HepG2 (cell line): ENCODE data around the gene RGS10.

Source experiments
- CHD2 ChIP-seq: IDR thresholded peaks from 2 replicates; pipeline ENCODE4 v1.6.1; 2011; ENCODE audit warnings: low read depth, low read length, improper control_type of control experiment
- FOXA1 ChIP-seq, 2 experiments: fragments of 450-650 bp in 1 of 2; sonication (generic) in 1 of 2; formaldehyde crosslinking in 1 of 2; IDR thresholded peaks; 2 replicates each; pipeline versions ENCODE4 v1.4.0 to v1.6.1; 2016 to 2020; ENCODE audit warnings: missing genetic modification reagents in 1 of 2
- JUN ChIP-seq: sonication (generic); formaldehyde crosslinking; IDR thresholded peaks from 2 replicates; pipeline ENCODE4 v1.4.0; 2020; ENCODE audit warnings: mild to moderate bottlenecking, missing genetic modification reagents
- PHF20 ChIP-seq: sonication (generic); formaldehyde crosslinking; IDR thresholded peaks from 2 replicates; pipeline ENCODE4 v1.5.0; 2020; ENCODE audit warnings: mild to moderate bottlenecking, missing genetic modification reagents
- ZFX ChIP-seq: sonication (generic); formaldehyde crosslinking; IDR thresholded peaks from 2 replicates; pipeline ENCODE4 v1.4.0; 2020; ENCODE audit warnings: mild to moderate bottlenecking, low read depth, missing genetic modification reagents, moderate library complexity
- ZNF34 ChIP-seq: sonication (generic); formaldehyde crosslinking; IDR thresholded peaks from 2 replicates; pipeline ENCODE4 v1.4.0; 2020; ENCODE audit warnings: mild to moderate bottlenecking, missing genetic modification reagents, borderline replicate concordance
- TF ChIP-seq, protein P1 (sequence below): sonication (generic); formaldehyde crosslinking; IDR thresholded peaks from 2 replicates; pipeline ENCODE4 v1.4.0; 2020; ENCODE audit warnings: low read depth, mild to moderate bottlenecking, missing genetic modification reagents
- TF ChIP-seq, protein P2 (sequence below): fragments of 450-650 bp; IDR thresholded peaks from 2 replicates; pipeline ENCODE4 v1.6.1; 2017

DNA sequence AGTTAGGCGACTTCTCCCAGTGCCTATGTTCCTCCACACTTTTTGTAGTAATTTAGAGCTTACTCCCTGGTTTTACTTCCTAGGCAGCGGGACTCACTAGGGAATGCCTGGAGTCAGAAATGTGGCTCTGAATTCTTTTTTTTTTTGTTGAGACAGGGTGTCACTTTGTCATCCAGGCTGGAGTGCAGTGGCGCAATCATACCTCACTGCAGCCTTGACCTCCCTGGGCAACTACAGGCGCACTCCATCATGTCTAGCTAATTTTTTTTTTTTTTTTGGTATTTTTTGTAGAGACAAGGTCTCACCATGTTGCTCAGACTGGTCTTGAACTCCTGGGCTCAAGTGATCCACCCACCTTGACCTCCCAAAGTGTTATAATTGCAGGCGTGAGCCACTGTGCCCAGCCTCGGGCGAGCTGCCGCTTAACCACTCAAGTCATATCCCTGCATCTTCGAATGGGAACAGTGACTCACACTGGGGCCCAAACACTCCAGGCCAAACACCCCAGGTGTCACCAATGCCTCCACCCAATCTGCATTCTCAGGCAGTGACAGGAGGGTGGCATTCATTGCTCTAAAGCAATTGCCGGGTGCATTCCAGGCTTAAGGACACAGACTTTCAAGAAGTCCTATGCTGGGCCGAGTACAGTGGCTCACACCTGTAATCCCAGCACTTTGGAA is 19.6 kb downstream of the RGS10 start:
- TF ChIP-seq, protein P1, sequence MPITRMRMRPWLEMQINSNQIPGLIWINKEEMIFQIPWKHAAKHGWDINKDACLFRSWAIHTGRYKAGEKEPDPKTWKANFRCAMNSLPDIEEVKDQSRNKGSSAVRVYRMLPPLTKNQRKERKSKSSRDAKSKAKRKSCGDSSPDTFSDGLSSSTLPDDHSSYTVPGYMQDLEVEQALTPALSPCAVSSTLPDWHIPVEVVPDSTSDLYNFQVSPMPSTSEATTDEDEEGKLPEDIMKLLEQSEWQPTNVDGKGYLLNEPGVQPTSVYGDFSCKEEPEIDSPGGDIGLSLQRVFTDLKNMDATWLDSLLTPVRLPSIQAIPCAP, result no peak
- TF ChIP-seq PHF20 (CRISPR knock-in tag), result no peak
- no peak for TF ChIP-seq FOXA1 (IDR thresholded peaks at IDR 0.05)
- no peak for TF ChIP-seq FOXA1 (CRISPR knock-in tag; IDR thresholded peaks at IDR 0.05)
- TF ChIP-seq, protein P2, sequence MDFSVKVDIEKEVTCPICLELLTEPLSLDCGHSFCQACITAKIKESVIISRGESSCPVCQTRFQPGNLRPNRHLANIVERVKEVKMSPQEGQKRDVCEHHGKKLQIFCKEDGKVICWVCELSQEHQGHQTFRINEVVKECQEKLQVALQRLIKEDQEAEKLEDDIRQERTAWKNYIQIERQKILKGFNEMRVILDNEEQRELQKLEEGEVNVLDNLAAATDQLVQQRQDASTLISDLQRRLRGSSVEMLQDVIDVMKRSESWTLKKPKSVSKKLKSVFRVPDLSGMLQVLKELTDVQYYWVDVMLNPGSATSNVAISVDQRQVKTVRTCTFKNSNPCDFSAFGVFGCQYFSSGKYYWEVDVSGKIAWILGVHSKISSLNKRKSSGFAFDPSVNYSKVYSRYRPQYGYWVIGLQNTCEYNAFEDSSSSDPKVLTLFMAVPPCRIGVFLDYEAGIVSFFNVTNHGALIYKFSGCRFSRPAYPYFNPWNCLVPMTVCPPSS, result no peak
- TF ChIP-seq CHD2, result no peak
- TF ChIP-seq ZNF34 (CRISPR knock-in tag), result no peak
- TF ChIP-seq ZFX, result no peak
- TF ChIP-seq JUN, result no peak
